ENCODE results near the gene LRFN2. TPM values are rescaled to one million over a fixed set of nuclear protein-coding genes. Genes with fewer than 3 reads are reported as not detected.

The LRFN2 gene
- total RNA-seq, 3 donors from 2014 or later: not detected

- no peaks in the 10 kb centered on the region for H3K4me1 ChIP-seq
- intact Hi-C loops (cut with DNase I; ENCODE audit: low total_unique reads): no loop called here
- no peak overlapping the region for H3K27ac ChIP-seq
- H3K9me3 ChIP-seq: no peaks in the 10 kb centered on the region
- no peaks in the 10 kb centered on the region for H3K27me3 ChIP-seq
- no peak for DNase-seq (ENCODE audit: low spot score in 2 of 2)
- no peak overlapping the region for H3K4me3 ChIP-seq
- no peaks in the 10 kb centered on the region for H3K36me3 ChIP-seq
- TF ChIP-seq POLR2AphosphoS5 (IDR thresholded peaks at IDR 0.05) (no peak), CTCF (IDR thresholded peaks at IDR 0.05) (no peak), POLR2A (IDR thresholded peaks at IDR 0.05) (no peak)
These were observed 59.1 kb downstream of the LRFN2 start for GRCh38 chr6:40528051-40528450.

GRCh38 chr6:40526036-40526435 lies 61.1 kb downstream of the LRFN2 start:
- TF ChIP-seq CTCF (IDR thresholded peaks at IDR 0.05) (no peak), POLR2AphosphoS5 (IDR thresholded peaks at IDR 0.05) (no peak), POLR2A (IDR thresholded peaks at IDR 0.05) (no peak)
- H3K27me3 ChIP-seq: no peaks in the 10 kb centered on the region
- DNase-seq (ENCODE audit: low spot score in 2 of 2): no peak
- intact Hi-C loops (cut with DNase I; ENCODE audit: low total_unique reads): no loop called here
- no peak overlapping the region for H3K27ac ChIP-seq
- H3K4me3 ChIP-seq: no peak overlapping the region
- H3K9me3 ChIP-seq: no peaks in the 10 kb centered on the region
- no peaks in the 10 kb centered on the region for H3K4me1 ChIP-seq
- no peaks in the 10 kb centered on the region for H3K36me3 ChIP-seq

- no peak for DNase-seq (ENCODE audit: low spot score in 2 of 2)
- Histone ChIP-seq H3K4me3 (no peak overlapping the region), H3K9me3 (no peaks in the 10 kb centered on the region), H3K4me1 (no peaks in the 10 kb centered on the region), H3K27ac (no peak overlapping the region), H3K36me3 (no peaks in the 10 kb centered on the region), H3K27me3 (no peaks in the 10 kb centered on the region)
- intact Hi-C loops (cut with DNase I; ENCODE audit: low total_unique reads): loop anchor here (5.0 kb wide), 1 partner anchor 322 kb away; no protein-coding TSS in a partner anchor
- TF ChIP-seq POLR2AphosphoS5 (IDR thresholded peaks at IDR 0.05) (no peak), POLR2A (IDR thresholded peaks at IDR 0.05) (no peak), CTCF (IDR thresholded peaks at IDR 0.05) (no peak)
These were observed 62.2 kb downstream of the LRFN2 start for GRCh38 chr6:40524797-40525585.

- intact Hi-C loops (cut with DNase I; ENCODE audit: low total_unique reads): loop anchor here (5.0 kb wide), 1 partner anchor 324 kb away; no protein-coding TSS in a partner anchor
- H3K4me3 ChIP-seq: no peak overlapping the region
- no peaks in the 10 kb centered on the region for H3K9me3 ChIP-seq
- H3K36me3 ChIP-seq: no peaks in the 10 kb centered on the region
- no peak for TF ChIP-seq POLR2A (IDR thresholded peaks at IDR 0.05)
- no peak for TF ChIP-seq CTCF (IDR thresholded peaks at IDR 0.05)
- TF ChIP-seq POLR2AphosphoS5 (IDR thresholded peaks at IDR 0.05): no peak
- no peaks in the 10 kb centered on the region for H3K27me3 ChIP-seq
- H3K27ac ChIP-seq: no peak overlapping the region
- no peaks in the 10 kb centered on the region for H3K4me1 ChIP-seq
- no peak for DNase-seq (ENCODE audit: low spot score in 2 of 2)
These were observed 63.5 kb downstream of the LRFN2 start for GRCh38 chr6:40523505-40524172.

- intact Hi-C loops (cut with DNase I; ENCODE audit: low total_unique reads): loop anchor here (5.0 kb wide), 1 partner anchor 326 kb away; no protein-coding TSS in a partner anchor
- no peak overlapping the region for H3K27ac ChIP-seq
- TF ChIP-seq POLR2AphosphoS5 (IDR thresholded peaks at IDR 0.05) (no peak), POLR2A (IDR thresholded peaks at IDR 0.05) (no peak), CTCF (IDR thresholded peaks at IDR 0.05) (no peak)
These were observed 65.7 kb downstream of the LRFN2 start for GRCh38 chr6:40521496-40521895.

More at GRCh38 chr6:40521496-40521895, 65.7 kb downstream of the LRFN2 start:
- Histone ChIP-seq H3K9me3 (no peaks in the 10 kb centered on the region), H3K36me3 (no peaks in the 10 kb centered on the region), H3K4me1 (no peaks in the 10 kb centered on the region), H3K27me3 (peaks cover 0 to 7% of the 10 kb centered on the region in 2 donors), H3K4me3 (no peak overlapping the region)
- no peak for DNase-seq (ENCODE audit: low spot score in 2 of 2)

All from breast epithelium (tissue), 4 donors.